Measurements from ENCODE around the gene CRELD1.

Gene CRELD1

GRCh38 chr3:9949115-9949514 is 15.5 kb downstream of the CRELD1 start:
- H3K4me3 ChIP-seq (replicated peaks; ENCODE audit: low read depth, low read length): no peak overlapping the region
- no peak for DNase-seq (ENCODE audit: extremely low read depth, low read depth)
- TF ChIP-seq CTCF (IDR thresholded peaks at IDR 0.05; ENCODE audit: low read depth, low read length, missing control alignments): no peak

GRCh38 chr3:9949626-9950025 is 16.0 kb downstream of the CRELD1 start:
- no peak for DNase-seq (ENCODE audit: extremely low read depth, low read depth)
- no peak for TF ChIP-seq CTCF (IDR thresholded peaks at IDR 0.05; ENCODE audit: low read depth, low read length, missing control alignments)
- no peak overlapping the region for H3K4me3 ChIP-seq (replicated peaks; ENCODE audit: low read depth, low read length)

GRCh38 chr3:9951126-9951525 is 17.5 kb downstream of the CRELD1 start:
- H3K4me3 ChIP-seq (replicated peaks; ENCODE audit: low read depth, low read length): peak overlapping the region; percentile 54; the same call in 1 of the 2 replicates
- TF ChIP-seq CTCF (IDR thresholded peaks at IDR 0.05; ENCODE audit: low read depth, low read length, missing control alignments): no peak
- no peak for DNase-seq (ENCODE audit: extremely low read depth, low read depth)

GRCh38 chr3:9951598-9951961 is 17.9 kb downstream of the CRELD1 start:
- no peak for TF ChIP-seq CTCF (IDR thresholded peaks at IDR 0.05; ENCODE audit: low read depth, low read length, missing control alignments)
- no peak for DNase-seq (ENCODE audit: extremely low read depth, low read depth)
- H3K4me3 ChIP-seq (replicated peaks; ENCODE audit: low read depth, low read length): peak overlapping the region; percentile 54

DNA sequence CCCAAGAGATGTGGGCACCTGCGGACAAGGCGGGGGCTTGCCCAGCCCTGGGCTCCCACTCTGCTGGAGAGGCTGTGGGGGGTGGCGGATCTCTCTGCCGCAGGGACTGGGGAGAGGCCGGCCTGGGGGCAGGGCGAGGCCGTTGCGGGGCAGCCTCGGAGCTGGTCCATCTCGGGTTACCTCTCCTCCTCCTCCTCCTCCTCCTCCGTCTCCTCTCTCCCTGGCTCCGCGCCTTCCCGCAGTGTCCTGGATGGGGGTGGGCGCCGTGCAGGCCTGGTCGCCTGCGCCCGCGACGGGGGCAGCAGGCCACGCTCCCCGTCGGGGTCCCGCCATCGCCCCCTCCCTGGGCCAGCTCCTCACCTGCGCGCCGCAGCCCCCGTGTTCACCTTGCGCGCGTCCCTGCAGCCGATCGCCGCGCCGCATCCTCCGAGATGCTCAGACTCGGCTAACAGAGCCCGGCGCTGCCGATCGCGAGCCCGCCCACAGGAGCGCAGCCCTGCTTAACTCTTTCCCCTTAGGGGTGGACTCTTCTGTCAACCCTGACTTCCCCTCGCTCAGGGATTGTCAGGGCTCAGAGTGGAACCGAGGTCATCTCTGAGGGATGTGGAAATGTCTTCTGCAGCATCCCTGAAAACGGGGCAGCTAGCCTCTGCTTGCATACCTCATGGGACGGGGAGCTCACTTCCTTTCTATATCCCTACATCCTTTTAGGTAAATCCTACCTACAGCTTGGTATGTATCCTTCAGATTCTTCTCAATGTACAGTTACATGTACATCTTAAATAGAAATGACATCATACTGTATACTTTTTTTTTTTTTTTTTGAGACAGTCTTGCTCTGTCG is 18.6 kb downstream of the CRELD1 start, which contains the start of gene PRRT3:
Gene PRRT3 (minus strand): TSS at position 447 of the 844 bp plus-strand sequence. CDS start 2,293 bp downstream, outside the sequence.
- H3K4me3 ChIP-seq (replicated peaks; ENCODE audit: low read depth, low read length): peak within 1 kb of the TSS; percentile 54
- DNase-seq (ENCODE audit: extremely low read depth, low read depth): no peak
- no peak for TF ChIP-seq CTCF (IDR thresholded peaks at IDR 0.05; ENCODE audit: low read depth, low read length, missing control alignments)

- no peak overlapping the region for H3K4me3 ChIP-seq (replicated peaks; ENCODE audit: low read depth, low read length)
- peak; percentile 73 for DNase-seq (ENCODE audit: extremely low read depth, low read depth)
- no peak for TF ChIP-seq CTCF (IDR thresholded peaks at IDR 0.05; ENCODE audit: low read depth, low read length, missing control alignments)
These were observed 21.5 kb downstream of the CRELD1 start for GRCh38 chr3:9955067-9955502.

Measured in HFF-Myc (cell line).